Measurements from ENCODE around the gene TEAD1.

DNA sequence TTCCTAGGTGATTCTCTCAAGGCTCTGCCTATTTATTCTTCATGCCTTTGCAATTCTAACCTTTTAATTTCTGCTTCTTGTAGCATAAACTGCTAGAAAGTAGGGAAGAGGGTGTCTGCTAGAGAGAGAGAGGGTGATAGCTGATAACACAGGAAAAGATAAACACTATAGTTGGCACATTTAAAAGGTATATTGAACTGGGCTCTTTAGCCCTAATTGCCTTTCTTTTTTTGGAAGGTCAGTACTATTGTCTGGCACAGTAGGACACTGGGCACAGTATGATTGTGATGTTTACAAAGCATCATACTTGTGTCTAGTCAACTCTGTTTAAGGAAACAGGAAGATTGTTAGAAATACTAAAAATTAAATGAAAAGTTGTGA, 33.3 kb downstream of the TEAD1 start:
- TF ChIP-seq EZH2phosphoT487 (IDR thresholded peaks at IDR 0.05; ENCODE audit: borderline replicate concordance, low read depth, low read length), result no peak
- TF ChIP-seq, protein P1, sequence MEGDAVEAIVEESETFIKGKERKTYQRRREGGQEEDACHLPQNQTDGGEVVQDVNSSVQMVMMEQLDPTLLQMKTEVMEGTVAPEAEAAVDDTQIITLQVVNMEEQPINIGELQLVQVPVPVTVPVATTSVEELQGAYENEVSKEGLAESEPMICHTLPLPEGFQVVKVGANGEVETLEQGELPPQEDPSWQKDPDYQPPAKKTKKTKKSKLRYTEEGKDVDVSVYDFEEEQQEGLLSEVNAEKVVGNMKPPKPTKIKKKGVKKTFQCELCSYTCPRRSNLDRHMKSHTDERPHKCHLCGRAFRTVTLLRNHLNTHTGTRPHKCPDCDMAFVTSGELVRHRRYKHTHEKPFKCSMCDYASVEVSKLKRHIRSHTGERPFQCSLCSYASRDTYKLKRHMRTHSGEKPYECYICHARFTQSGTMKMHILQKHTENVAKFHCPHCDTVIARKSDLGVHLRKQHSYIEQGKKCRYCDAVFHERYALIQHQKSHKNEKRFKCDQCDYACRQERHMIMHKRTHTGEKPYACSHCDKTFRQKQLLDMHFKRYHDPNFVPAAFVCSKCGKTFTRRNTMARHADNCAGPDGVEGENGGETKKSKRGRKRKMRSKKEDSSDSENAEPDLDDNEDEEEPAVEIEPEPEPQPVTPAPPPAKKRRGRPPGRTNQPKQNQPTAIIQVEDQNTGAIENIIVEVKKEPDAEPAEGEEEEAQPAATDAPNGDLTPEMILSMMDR (conservative IDR thresholded peaks at IDR 0.05; ENCODE audit: low read length), result no peak
